HL-60/S4 treated with retinoic acid at 250 ng/mL for 4 days and 3 days (cell line): Measurements from ENCODE around the gene ATP6V1F.

Source experiments
- in situ Hi-C: fragments of 300-500 bp; cut with MboI; formaldehyde crosslinking; loops from 2 replicates; pipeline ENCODE4 v1.7.0; 2022; ENCODE audit warnings: low sequenced_read_pairs

ATP6V1F gene

GRCh38 chr7:128867241-128867640, 4.6 kb downstream of the ATP6V1F start:
- in situ Hi-C loops = no loop called here

- in situ Hi-C loops = no loop called here
Measured at GRCh38 chr7:128867842-128868623, 5.4 kb downstream of the ATP6V1F start.

- in situ Hi-C loops = no loop called here
Measured at GRCh38 chr7:128868624-128869137, 6.0 kb downstream of the ATP6V1F start.

GRCh38 chr7:128869138-128869943, 6.7 kb downstream of the ATP6V1F start:
- in situ Hi-C loops = no loop called here

- in situ Hi-C loops = no loop called here
Measured at GRCh38 chr7:128869944-128870285, 7.3 kb downstream of the ATP6V1F start.

GRCh38 chr7:128871050-128871449, 8.4 kb downstream of the ATP6V1F start:
- in situ Hi-C loops = no loop called here

- in situ Hi-C loops = no loop called here
Measured at GRCh38 chr7:128872394-128872824, 9.8 kb downstream of the ATP6V1F start.

GRCh38 chr7:128873234-128873633, 10.6 kb downstream of the ATP6V1F start:
- in situ Hi-C loops = no loop called here

- in situ Hi-C loops = loop anchor here (25.0 kb wide), 1 partner anchor 262 kb away; no protein-coding TSS in a partner anchor
Measured at GRCh38 chr7:128874140-128875031, 11.7 kb downstream of the ATP6V1F start.

GRCh38 chr7:128875523-128875948, 12.9 kb downstream of the ATP6V1F start:
- in situ Hi-C loops = loop anchor here (25.0 kb wide), 1 partner anchor 263 kb away; no protein-coding TSS in a partner anchor

GRCh38 chr7:128876127-128876526, 13.5 kb downstream of the ATP6V1F start:
- in situ Hi-C loops = loop anchor here (25.0 kb wide), 1 partner anchor 264 kb away; no protein-coding TSS in a partner anchor

- in situ Hi-C loops = loop anchor here (25.0 kb wide), 1 partner anchor 264 kb away; no protein-coding TSS in a partner anchor
Measured at GRCh38 chr7:128876586-128876977, 13.9 kb downstream of the ATP6V1F start.

- in situ Hi-C loops = loop anchor here (25.0 kb wide), 1 partner anchor 265 kb away; no protein-coding TSS in a partner anchor
Measured at GRCh38 chr7:128876978-128877755, 14.5 kb downstream of the ATP6V1F start.

GRCh38 chr7:128877756-128878120, 15.1 kb downstream of the ATP6V1F start:
- in situ Hi-C loops = loop anchor here (25.0 kb wide), 1 partner anchor 265 kb away; no protein-coding TSS in a partner anchor

GRCh38 chr7:128878226-128879105, 15.8 kb downstream of the ATP6V1F start:
- in situ Hi-C loops = loop anchor here (25.0 kb wide), 1 partner anchor 266 kb away; no protein-coding TSS in a partner anchor

- in situ Hi-C loops = loop anchor here (25.0 kb wide), 1 partner anchor 267 kb away; no protein-coding TSS in a partner anchor
Measured at GRCh38 chr7:128879461-128879938, 16.8 kb downstream of the ATP6V1F start.

- in situ Hi-C loops = loop anchor here (25.0 kb wide), 1 partner anchor 268 kb away; no protein-coding TSS in a partner anchor
Measured at GRCh38 chr7:128879939-128880746, 17.5 kb downstream of the ATP6V1F start.
